NCI-H1694 treated with DMSO at 0.1 percent for 48 hours (cell line): ENCODE data around the gene KRI1.

Experiments
- DNase-seq: peaks from one replicate; lab custom pipeline; 2025; lab: John Stamatoyannopoulos, UW

KRI1 gene

DNA sequence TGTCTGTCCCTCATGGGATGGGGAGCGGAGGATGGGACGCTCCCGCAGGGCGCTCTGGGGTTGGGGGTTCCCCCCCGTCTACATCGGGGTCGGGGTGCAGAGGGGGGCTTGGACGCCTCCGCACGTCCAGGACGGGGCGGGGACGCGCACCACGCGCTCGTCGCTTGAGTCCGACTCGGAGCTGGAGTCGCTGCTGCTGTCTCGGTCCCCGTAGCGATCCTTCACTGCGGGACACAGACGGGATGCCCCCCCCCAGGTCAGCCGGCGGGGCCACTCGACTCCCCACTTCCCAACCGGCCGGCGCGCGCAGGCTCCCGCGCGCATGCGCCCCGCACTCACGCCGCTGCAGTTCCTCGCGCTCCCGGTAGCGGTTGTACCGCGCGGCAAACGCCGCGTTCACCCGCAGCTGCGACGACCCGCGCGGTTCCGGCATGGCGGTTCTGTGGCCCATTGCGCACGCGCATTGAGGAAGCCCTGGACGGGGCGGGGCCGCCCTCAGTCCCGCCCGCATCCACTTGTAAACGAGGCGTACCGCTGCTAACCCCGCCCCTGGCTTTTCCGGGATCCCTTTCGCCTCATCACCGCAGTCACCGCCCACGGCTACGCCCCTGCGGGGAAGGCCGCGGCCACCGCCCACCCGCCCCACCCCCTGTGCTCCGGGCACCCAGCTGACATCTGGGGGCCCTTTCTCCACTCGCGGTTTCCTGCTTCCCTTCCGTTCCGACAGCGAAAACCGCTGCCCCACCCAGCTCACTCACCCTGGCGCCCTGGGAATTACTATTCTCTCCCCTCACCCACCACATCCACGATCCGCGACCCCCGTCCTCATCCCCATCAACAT, at the start of gene KRI1:
Gene KRI1 (minus strand): TSS at position 444 of the 841 bp plus-strand sequence. CDS start 11 bp downstream, at position 433.
- DNase-seq, result peak; percentile 87

DNA sequence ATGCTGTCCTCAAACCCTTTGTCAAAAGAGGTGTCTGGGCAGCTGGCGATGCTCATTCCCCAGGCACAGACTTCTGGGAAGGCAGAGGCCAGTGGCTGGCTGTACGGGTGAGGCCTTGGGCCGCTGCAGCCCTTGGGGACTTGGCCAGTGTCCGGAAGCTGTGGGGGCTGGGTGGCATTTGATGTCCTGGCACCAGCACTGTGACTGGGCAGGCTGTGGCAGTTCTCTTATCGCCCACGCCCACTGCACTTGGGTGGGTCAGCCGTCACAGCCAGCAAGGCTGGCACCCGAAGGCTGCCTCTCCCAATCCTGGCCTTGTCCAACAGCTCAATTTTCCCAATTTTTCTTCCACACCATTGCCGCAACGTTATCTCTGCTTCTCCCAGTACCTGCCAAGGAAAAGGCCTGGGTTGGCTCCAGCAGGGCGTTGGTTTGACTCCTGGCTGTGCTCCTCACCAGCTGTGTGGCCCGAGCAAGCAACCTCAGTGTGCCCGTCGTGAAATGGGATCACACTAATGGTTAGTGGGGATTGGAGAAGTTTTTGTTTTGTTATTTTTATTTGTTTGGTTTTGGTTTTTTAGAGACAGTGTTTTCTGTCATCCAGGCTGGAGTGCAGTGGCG, 46.8 kb upstream of the KRI1 start:
- DNase-seq, result no peak

DNA sequence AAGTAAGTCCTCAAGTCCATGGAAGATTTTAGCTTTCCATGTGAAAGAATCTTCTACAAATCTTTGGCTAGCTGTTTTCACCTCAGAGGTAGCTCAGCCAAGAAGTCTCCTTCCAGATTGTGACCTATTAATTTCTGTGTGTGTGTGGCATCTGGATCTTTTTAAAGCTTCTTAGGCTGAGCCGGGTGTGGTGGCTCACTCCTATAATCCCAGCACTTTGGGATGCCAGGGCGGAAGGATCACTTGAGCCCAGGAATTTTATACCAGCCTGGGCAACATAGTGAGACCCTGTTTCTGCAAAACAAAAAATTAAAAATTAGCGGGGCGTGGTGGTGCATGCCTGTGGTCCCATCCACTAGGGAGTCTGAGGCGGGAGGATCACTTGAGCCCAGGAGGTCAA, 46.1 kb upstream of the KRI1 start:
- no peak for DNase-seq

DNA sequence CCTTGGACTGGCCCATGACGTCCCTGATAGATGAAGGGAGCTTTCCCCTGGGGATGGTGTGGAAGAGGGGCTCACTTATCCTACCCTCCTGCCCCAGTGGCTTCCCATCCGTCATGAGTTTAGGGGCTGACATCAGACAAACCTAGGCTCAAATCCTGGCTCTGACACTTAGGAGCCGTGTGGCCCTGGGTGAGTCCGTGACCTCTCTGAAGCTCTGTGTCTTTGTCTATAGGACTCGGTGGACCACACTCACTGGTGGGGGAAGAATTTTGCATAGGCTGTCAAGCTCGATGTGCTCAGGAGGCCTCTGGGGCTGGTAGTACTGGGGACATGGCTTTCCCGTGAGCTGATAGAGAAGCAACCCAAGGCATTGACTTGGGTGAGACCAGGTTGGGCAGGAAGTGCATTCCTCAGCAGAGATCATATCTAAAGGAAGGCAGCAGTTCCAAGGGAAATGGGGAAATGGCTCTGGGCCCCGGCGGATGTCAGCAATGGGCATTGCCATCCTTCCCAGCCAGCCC, 38.7 kb upstream of the KRI1 start:
- DNase-seq, result no peak

DNA sequence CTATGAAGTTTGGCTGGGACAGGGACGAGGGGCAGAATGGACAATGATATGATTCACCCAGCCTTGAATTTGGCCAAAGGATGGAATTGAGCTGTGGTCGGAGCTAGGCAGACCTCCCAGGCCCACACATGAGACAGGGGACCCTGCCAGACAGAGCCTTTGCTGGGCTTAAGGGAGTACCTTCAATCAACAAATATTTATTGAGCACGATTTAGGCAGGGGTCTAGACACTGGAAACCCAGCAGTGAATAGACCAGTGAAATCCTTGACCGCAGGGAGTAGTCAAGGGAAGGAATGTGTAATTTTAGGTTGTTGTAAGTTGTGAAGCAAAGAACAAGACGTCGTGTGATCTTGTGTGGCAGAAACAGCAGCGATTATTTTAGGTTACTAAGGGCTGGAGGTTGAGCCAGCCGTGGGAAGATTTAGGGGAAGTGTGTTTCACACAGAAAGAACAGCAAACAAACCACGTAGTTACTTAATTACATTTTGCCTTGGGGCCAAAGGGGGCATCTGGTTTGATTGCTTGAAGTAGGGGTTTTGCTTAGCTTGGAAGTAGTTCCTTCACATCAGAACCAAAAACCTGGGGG, 38.2 kb upstream of the KRI1 start:
- DNase-seq, result no peak

DNA sequence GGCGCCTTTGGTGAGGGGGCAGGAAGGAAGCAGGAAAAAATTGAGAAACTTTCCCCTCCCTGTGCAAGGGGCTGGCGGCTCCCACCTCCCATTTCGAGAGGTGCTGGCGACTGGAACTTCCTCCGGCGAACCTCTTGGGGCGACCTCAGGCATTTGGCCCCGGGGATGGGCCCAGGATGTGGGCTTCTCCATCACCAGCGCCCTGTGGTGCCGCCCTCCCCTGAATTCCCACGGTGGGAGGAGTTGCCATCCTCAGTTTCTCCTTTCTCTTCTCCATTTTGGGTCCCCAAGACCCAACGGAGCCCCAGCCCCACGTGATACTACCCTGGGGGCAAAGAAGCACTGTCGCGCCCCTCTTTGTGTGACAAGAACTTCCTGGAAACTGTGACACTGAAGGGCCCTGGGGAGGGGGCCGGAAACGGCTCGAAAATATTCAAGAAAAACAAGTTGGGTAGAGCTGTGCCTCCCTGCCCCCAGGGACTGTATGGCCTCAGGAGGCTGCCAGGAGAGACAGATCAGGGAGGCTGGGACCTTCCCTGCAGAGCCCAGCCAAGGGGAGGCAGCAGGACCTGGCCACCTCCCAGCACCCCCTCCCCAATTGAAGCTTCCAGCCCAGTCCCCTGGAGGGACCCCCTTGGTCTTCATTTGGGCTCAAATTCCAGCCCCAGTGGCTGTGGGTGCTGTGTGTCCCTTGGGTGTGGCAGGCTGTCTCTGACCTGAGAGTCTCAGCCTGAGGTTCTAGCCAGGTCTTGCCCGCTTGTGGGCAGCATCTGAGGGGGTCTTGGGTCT, 37.5 kb upstream of the KRI1 start:
- no peak for DNase-seq

DNA sequence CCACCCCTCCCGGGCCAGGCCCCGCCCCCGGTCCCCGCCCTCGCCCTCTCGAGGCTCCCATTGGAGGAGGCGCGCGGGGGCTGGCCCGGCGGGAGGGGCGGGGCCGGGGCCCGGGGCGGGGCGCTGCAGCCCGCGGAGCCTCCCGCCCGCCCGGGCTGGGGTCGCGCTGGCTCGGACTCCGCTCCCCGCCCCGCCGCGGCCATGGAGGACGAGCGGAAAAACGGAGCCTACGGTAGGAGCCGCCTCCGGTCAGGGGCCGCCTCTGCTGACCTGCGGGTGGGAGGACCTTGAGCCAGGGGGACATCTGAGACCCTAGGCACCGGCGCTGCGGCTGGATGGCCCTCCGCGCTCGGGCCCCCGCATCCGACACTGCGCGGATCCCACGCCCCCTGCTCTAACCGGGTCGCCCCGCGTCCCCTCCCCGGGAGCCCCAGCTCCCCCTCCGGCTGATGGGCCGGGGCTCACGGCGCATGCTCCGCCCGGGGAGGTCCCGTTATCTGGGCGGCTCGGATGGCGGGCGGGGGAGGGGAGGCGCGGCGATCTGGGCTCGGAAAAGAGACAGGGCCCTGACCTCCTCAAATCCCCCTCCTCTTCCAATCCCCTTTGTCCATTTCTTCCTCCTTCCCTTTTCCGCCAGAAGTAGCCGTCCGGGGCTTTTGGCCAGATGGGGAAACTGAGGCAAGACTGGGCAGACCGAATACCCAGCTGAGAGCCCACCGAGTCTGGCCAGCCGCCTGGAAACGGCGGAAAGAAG, 36.7 kb upstream of the KRI1 start:
- peak; percentile 19 for DNase-seq

DNA sequence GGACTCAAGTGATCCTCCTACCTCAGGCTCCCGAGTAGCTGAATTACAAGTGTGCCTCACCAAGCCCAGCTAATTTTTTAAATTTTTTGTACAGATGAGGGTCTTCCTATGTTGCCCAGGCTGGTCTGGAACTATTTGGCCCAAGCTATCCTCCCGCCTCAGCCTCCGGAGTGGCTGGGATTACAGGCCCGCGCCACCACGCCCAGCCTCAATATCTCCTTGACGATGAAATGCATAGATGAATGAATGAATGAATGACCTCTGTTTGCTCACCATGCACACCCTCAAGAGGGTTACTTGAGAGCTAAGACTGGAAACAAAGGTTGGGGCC, 36.2 kb upstream of the KRI1 start:
- no peak for DNase-seq

DNA sequence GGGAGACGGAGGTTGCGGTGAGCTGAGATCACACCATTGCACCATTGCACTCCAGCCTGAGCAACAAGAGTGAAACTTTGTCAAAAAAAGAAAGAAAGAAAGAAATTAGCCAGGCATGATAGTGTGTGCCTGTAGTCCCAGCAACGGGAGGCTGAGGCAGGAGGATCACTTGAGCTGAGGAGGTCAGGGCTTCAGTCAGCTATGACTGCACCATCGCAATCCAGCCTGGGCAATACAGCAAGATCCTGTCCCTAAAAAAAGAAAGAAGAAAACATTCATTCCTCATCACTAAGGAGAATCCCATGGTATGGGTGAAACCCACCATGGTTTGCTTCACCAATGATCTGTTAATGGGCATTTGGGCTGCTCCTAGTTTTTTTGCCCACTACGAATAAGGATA, 34.3 kb upstream of the KRI1 start:
- no peak for DNase-seq

DNA sequence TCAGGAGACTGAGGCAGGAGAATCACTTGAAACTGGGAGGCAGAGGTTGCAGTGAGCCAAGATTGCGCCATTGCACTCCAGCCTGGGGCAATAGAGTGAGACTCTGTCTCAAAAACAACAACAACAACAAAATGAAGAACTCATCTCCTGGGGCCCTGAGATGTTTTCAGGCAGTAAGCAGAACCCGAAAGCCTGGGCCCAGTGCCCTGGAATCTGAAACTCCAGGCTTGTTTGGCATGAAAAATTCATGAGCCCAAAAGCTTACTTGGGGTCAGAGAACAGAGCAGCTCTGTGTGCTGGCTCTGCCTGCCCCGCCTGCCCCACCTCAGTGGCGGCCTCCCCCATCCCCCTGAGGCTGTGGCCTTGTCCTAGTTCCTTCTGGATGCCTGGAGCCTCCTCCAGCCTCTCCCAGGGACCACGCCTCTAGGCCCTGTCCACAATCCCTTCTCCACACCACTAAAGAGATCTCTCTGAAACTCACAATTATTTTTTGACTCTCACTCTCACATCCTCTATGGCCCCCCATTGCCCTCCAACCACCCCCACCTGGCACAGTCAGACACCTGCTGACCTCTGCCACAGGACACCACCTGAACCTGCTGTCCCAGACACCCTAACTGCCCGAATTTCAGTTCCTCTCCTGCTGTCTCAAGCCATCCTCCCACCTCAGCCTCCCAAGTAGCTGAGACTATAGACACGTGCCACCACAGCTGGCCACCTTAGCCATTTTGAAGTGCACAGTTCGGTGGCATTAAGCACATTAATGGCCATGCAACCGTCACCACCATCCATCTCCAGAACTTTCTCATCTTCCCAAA, 28.2 kb upstream of the KRI1 start:
- no peak for DNase-seq

DNA sequence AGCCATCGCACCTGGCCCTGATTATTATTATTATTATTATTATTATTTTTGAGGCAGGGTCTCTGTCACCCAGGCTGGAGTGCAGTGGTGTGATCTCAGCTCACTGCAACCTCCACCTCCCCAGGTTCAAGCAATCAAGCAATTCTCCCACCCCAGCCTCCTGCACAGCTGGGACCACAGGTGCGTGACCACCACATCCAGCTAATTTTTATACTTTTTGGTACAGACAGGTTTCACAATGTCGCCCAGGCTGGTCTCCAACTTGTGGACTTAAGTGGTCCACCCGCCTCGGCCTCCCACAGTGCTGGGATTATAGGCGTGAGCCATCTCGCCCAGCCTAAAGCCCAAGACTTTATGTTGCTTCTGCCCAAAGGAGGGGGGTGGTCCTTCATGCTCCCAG, 27.3 kb upstream of the KRI1 start:
- no peak for DNase-seq

DNA sequence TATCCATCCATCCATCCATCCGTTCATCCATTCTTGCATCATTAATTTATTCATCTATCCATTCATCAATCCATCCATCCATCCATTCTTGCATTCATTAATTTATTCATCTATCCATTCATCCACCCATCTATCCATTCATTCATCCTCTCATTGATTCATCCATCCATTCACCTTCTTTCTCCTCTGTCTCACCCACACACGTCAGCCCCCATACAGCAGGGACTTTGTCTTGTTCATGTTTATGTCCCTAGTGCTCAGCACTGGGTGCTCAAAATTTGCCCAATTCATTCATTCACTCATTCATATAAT, 22.0 kb upstream of the KRI1 start:
- no peak for DNase-seq

DNA sequence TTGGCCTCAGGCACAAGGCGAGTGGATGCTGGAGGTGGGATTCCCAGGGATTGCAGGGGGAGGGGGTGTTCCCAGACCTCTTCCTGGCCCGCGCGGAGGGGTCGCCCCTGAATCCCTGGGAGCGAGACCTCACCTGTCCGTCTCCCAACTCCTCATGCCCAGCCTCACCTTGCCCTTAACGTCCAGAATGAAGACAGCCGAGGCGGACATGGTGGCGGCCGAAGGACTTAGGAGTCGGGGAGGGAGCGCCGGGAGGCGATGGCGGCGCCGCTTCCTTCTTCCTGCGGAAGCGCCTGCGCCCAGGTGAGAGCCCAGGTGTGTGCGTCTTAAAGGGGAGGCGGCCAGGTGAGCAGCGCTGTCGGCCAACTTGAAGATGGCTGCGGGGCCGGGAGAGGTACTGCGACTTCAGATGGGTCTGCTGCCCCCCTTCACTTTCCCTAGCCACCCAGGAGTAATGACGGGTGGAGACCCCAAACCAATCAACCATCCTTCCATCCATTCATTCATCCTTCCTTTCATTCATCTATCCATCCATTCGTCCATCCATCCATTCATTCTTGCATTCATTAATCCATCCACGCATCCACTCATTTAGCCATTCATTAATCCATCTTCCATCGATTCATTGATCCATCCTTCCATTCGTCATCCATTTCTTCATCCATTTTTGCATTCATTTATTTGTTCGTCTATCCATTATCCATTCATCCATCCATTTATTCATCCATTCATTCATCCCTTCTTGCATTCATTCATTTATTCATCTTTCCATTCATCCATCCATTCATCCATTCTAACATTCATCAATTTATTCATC, 21.4 kb upstream of the KRI1 start, which contains the start of gene AP1M2:
Gene AP1M2 (minus strand): TSS at position 291 of the 817 bp plus-strand sequence. CDS start 81 bp downstream, at position 210.
- DNase-seq, result no peak

DNA sequence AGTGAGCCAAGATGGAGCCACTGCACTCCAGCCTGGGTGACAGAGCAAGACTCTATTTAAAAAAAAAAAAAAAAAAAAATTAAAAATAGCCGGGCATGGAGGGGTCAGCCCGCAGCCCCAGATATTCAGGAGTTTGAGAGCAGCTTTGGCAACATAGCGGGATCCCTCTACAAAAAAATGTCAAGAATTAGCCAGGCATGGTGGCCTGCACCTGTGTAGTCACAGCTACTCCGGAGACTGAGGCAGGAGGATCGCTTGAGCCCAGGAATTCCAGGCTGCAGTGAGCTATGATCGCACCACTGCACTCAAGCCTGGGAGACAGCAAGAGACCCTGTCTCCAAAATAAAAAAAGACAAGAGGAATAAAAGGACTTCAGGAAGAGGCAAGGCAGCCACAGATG, 20.6 kb upstream of the KRI1 start:
- no peak for DNase-seq

DNA sequence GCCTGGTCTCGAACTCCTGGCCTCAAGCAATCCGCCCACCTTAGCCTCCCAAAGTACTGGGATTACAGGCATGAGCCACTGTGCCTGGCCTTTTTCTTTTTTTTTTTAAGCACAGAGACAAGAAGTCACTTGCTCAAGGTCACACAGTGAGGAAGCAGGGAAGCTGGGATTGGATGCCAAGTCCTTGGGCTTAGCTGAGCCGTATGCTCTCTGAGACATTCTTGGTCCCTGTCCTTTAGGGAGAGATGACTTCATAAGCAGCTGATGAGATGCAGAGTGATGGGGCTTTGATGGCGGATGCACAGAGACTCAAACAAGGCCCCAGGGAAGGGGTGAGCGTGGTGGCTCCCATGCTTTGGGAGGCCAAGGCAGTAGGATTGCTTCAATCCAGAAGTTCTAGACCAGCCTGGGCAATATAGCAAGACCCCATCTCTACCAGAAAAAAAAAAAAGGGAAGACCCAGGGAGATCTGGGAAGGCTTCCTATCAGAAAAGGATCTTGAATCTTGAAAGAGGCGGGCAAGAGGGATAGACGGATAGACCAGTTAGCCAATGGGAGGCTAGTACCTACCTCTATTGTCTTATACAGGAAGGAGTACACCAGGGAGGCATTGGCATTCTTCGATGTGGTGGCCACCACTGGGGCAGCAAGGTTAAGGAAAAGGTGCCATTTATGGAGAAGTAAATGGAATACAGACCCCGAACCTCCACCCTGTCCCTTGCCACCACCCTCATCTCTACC, 17.4 kb upstream of the KRI1 start:
- DNase-seq, result no peak

DNA sequence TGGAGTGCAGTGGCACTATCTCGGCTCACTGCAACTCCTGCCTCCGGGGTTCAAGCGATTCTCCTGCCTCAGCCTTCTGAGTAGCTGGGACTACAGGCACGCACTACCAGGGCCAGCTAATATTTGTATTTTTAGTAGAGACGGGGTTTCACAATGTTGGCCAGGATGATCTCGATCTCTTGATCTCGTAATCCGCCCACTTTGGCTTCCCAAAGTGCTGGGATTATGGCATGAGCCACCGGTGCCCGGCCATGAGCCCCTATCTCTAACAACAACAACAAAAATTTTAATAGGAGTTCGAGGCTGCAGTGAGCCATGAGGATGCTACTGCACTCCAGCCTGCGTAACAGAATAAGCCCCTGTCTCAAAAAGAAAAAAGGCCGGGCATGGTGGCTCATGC, 16.3 kb upstream of the KRI1 start:
- DNase-seq, result no peak

DNA sequence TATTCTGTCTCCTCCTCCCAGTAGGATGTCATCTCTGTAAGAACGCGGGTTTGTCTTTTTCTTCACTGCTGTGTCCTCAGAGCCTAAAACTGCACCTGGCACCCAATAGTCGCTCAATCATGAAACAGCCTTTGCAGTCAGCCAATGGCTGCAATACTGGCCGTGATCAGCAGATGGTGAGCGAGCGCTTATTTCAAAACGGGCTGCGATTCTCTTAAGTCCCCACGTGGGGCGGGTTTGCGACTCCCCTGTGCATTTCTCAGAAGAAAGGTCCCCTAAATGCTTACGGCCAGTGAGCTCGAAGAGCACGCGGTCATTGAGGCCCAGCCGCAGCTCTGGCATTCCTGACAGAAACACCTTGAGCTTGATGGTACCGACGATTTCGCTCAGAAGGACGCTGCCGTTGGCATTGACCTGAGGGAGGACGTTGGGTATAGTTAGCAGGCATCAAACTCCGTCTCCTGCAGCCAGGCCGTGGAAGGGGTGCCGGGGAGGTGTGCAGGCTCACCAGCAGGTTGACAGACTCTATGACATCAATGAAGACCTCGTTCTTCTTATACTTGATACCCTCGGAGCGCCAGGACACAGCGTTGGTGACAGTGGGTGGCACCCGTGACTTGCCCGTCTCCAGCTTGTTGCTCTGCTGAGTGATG, 15.3 kb upstream of the KRI1 start:
- peak; percentile 79 for DNase-seq

DNA sequence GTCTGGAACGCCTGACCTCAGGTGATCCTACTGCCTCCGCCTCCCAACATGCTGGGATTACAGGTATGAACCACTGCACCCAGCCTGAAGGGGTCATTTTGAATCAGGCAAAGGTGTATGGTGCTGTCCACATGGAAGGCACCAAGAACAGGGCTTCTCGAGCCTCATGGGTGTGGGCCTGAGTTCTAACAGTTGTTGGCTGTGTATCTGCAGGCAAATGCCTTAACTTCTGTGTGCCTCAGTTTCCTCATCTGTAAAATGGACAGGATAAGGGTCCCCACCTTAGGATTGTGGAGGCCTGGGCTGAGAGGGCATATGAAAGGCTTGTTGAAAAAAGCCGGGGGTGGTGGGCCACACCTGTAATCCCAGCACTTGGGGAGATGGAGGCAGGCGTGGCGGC, 12.1 kb upstream of the KRI1 start:
- no peak for DNase-seq
